ENCODE measurements around the gene PPP6R3. TPM values are rescaled to one million over a fixed set of nuclear protein-coding genes. Genes with fewer than 3 reads are reported as not detected.

PPP6R3 gene
- total and polyA plus RNA-seq, 8 donors, result 19.5 to 236 (median 103) TPM

DNA sequence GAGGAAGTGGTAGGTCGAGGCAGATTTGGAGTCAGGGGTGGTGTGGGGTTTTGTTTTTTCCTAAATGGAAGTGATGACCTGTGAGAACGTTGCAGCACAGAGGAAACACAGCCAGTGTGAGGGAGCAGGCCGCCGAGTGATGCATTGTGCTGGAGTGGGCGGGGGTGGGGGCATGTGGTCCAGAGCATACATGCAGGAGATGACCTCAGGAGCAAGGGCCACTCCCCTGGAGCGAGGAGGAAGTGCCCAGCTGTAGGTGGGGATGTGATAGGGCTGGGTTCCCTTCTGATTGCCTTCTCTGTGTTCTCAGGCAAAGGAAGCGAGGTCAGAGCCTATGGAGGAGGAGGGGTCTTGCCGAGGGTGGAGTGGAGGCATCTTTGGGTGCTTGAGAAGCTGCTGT lies 81.4 kb downstream of the PPP6R3 start:
- intact Hi-C loops (cut with DNase I; ENCODE audit: low total_unique reads), result no loop called here
- Histone ChIP-seq H3K27ac (peak overlapping the region in 2 of 5 donors; percentile 38 to 57), H3K4me3 (no peak overlapping the region), H3K36me3 (peaks cover 17 to 78% (median 68%) of the 10 kb centered on the region in 4 donors), H3K27me3 (no peaks in the 10 kb centered on the region), H3K4me1 (peaks cover 16 to 66% (median 39%) of the 10 kb centered on the region in 4 donors), H3K9me3 (no peaks in the 10 kb centered on the region)
- 59 to 76% (median 73%) methylated on average over 8 of the region's 8 CpGs for WGBS, 5 donors
- DNase-seq, result peak in 1 of 2 donors; percentile 26
- TF ChIP-seq EP300 (IDR thresholded peaks at IDR 0.05) (no peak), POLR2AphosphoS5 (IDR thresholded peaks at IDR 0.05) (no peak), POLR2A (IDR thresholded peaks at IDR 0.05) (no peak)
- TF ChIP-seq, protein P1, sequence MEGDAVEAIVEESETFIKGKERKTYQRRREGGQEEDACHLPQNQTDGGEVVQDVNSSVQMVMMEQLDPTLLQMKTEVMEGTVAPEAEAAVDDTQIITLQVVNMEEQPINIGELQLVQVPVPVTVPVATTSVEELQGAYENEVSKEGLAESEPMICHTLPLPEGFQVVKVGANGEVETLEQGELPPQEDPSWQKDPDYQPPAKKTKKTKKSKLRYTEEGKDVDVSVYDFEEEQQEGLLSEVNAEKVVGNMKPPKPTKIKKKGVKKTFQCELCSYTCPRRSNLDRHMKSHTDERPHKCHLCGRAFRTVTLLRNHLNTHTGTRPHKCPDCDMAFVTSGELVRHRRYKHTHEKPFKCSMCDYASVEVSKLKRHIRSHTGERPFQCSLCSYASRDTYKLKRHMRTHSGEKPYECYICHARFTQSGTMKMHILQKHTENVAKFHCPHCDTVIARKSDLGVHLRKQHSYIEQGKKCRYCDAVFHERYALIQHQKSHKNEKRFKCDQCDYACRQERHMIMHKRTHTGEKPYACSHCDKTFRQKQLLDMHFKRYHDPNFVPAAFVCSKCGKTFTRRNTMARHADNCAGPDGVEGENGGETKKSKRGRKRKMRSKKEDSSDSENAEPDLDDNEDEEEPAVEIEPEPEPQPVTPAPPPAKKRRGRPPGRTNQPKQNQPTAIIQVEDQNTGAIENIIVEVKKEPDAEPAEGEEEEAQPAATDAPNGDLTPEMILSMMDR (IDR thresholded peaks at IDR 0.05), result no peak

- peaks cover 17 to 80% (median 72%) of the 10 kb centered on the region in 4 donors for H3K36me3 ChIP-seq
- 78 to 94% (median 88%) methylated on average over 5 of the region's 5 CpGs for WGBS, 5 donors
- peaks cover 16 to 60% (median 37%) of the 10 kb centered on the region in 4 donors for H3K4me1 ChIP-seq
- no peaks in the 10 kb centered on the region for H3K27me3 ChIP-seq
- H3K4me3 ChIP-seq, result no peak overlapping the region
- DNase-seq, result peak in 1 of 2 donors; percentile 65
- intact Hi-C loops (cut with DNase I; ENCODE audit: low total_unique reads), result no loop called here
- H3K9me3 ChIP-seq, result no peaks in the 10 kb centered on the region
- TF ChIP-seq POLR2AphosphoS5 (IDR thresholded peaks at IDR 0.05), result peak in 2 of 3 donors; percentile 13 to 45
- TF ChIP-seq, protein P1 (IDR thresholded peaks at IDR 0.05), result no peak
- TF ChIP-seq POLR2A (IDR thresholded peaks at IDR 0.05), result no peak
- no peak for TF ChIP-seq EP300 (IDR thresholded peaks at IDR 0.05)
- peak overlapping the region in 3 of 5 donors; percentile 38 to 57 (median 48) for H3K27ac ChIP-seq
Observed at GRCh38 chr11:68542617-68543016, 82.1 kb downstream of the PPP6R3 start.

DNA sequence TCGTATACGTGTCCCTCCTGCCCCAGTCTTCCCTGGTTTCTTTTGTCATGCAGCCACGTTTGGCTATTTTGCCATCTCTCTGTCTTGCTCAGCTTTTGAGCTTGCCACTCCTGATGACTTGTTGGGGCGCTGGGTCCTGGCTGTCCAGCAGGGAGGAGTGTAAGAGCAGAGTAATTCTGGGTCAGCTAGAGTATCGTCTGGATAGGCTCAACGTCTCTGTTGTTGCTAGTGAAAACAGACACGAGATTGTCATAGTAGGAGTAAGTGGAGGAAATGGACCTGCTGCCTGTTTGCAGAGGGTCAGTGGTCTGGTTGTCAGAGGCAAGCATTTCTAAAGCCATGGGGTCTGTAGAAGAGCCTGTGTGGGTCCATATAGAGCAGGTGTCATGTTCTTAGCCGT lies 83.0 kb downstream of the PPP6R3 start:
- peak in 1 of 2 donors; percentile 34 for DNase-seq
- intact Hi-C loops (cut with DNase I; ENCODE audit: low total_unique reads), result no loop called here
- WGBS, 5 donors, result 75 to 92% (median 87%) methylated on average over 8 of the region's 8 CpGs
- Histone ChIP-seq H3K4me1 (peaks cover 16 to 56% (median 36%) of the 10 kb centered on the region in 4 donors), H3K27ac (peak overlapping the region in 2 of 5 donors; percentile 8 to 20), H3K27me3 (no peaks in the 10 kb centered on the region), H3K36me3 (peaks cover 20 to 80% (median 71%) of the 10 kb centered on the region in 4 donors), H3K9me3 (no peaks in the 10 kb centered on the region), H3K4me3 (no peak overlapping the region)
- TF ChIP-seq EP300 (IDR thresholded peaks at IDR 0.05) (no peak), POLR2A (IDR thresholded peaks at IDR 0.05) (no peak), POLR2AphosphoS5 (IDR thresholded peaks at IDR 0.05) (no peak)
- TF ChIP-seq, protein P1 (IDR thresholded peaks at IDR 0.05), result no peak

DNA sequence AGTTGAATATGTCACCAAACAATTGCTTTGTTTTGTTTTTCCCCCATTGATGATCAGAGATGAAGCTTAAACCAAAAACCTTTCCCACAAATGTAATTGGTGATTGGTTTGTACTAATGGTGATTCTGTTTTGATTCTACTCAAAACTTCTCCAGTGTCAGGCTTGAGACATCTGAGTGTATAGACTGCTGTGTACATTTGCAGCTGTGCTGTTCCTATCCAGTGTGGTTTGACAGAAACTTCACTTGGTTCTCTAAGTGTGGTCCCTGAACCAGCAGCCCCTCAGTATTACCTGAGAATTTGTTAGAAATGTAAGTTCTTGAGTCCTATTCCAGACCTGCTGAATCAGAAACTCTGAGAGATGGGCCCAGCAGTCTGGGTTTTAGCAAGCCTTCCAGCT lies 84.8 kb downstream of the PPP6R3 start:
- Histone ChIP-seq H3K27me3 (no peaks in the 10 kb centered on the region), H3K4me3 (no peak overlapping the region), H3K36me3 (peaks cover 15 to 80% (median 67%) of the 10 kb centered on the region in 4 donors), H3K4me1 (peaks cover 30 to 72% (median 51%) of the 10 kb centered on the region in 4 donors), H3K9me3 (no peaks in the 10 kb centered on the region), H3K27ac (no peak overlapping the region)
- intact Hi-C loops (cut with DNase I; ENCODE audit: low total_unique reads), result no loop called here
- no peak for DNase-seq
- TF ChIP-seq, protein P1 (IDR thresholded peaks at IDR 0.05), result no peak
- TF ChIP-seq POLR2A (IDR thresholded peaks at IDR 0.05) (no peak), EP300 (IDR thresholded peaks at IDR 0.05) (no peak), POLR2AphosphoS5 (IDR thresholded peaks at IDR 0.05) (no peak)

All from stomach (tissue), 9 donors.